Omental fat pad (tissue), 4 donors: ENCODE data around the gene MIEF1. TPM values are rescaled to one million over a fixed set of nuclear protein-coding genes. Genes with fewer than 3 reads are reported as not detected.

ENCODE experiments used
- ATAC-seq: fragments of 150-250 bp; one replicate; pipeline ENCODE4 v1.9.1; 2016; ENCODE audit warnings: mild to moderate bottlenecking, moderate library complexity; ENCODE audit not compliant: low FRiP score
- DNase-seq: peaks from one replicate; pipeline ENCODE4 v3.0.0-alpha.2; 2019; ENCODE audit warnings: low spot score
- total RNA-seq, 4 donors: library from RNA; depleted of rRNA; stranded (reverse); fragments of >200 nt; gene quantifications; one replicate each; pipeline ENCODE4 v1.1.0, GENCODE V29; 2016
- TF ChIP-seq, protein P1 (sequence below), 3 donors: fragments of 450-650 bp; IDR thresholded peaks; one replicate each; pipeline ENCODE4 v1.5.1; 2016 to 2017; ENCODE audit warnings: antibody characterized with exemption in 3 of 3, mild to moderate bottlenecking in 3 of 3, moderate library complexity in 2 of 3

MIEF1 gene
- total RNA-seq, 4 donors from 2014 or later = 23.6 to 46.0 (median 32.4) TPM

DNA sequence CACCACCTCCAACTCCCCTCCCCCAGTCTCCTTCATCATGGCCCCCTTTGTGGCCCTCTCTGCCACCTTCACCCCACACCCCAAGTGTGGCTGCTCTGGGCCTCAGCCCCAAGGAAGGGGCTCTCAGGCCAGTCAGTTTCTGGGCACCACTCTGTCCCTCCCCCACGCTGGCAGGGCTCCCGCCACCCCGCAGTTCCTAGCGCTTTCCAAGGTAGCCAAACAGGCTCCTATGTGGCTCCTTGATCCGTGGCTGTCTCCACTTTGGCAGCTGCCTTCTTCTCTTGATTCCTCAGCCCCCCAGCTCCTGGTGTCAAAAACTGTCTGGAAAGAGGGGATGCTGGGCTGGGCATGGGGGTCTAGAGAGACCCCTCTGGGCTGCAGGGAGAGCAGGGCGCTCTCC lies 58.0 kb downstream of the MIEF1 start:
- DNase-seq (no peak), ATAC-seq (no peak)
- TF ChIP-seq, protein P1, sequence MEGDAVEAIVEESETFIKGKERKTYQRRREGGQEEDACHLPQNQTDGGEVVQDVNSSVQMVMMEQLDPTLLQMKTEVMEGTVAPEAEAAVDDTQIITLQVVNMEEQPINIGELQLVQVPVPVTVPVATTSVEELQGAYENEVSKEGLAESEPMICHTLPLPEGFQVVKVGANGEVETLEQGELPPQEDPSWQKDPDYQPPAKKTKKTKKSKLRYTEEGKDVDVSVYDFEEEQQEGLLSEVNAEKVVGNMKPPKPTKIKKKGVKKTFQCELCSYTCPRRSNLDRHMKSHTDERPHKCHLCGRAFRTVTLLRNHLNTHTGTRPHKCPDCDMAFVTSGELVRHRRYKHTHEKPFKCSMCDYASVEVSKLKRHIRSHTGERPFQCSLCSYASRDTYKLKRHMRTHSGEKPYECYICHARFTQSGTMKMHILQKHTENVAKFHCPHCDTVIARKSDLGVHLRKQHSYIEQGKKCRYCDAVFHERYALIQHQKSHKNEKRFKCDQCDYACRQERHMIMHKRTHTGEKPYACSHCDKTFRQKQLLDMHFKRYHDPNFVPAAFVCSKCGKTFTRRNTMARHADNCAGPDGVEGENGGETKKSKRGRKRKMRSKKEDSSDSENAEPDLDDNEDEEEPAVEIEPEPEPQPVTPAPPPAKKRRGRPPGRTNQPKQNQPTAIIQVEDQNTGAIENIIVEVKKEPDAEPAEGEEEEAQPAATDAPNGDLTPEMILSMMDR (IDR thresholded peaks at IDR 0.05) = no peak

DNA sequence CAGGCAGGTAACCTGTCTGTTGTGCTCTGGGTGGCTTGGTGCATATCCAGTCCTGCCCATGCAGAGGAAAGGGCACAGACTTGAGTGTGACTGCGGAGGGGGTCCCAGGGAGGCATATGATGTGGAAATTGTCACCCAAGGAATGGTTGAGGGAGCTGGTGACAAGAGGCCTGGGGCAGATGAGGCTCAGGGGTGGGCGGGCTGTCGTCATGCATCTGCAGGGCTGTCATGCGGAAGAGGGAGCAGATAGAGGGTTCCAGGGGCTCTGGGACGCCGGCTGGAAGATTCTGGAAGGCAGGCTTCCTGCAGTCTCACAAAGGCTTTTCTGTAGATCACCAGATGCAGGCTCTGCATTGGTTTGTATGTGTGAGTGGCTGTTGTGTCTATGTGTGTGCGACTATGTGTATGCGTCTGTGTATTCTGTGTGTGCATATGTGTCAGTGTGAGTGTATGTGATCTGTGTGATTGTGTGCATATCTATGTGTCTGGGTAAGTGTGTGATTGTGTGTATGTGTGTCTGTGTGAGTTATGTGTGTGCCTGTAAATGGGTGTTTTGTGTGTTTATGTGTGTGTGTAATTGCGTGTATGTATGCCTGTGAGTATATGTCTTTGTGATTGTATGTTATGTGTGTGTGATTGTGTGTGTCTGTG lies 60.9 kb downstream of the MIEF1 start:
- TF ChIP-seq, protein P1 (IDR thresholded peaks at IDR 0.05) = no peak
- ATAC-seq = no peak

DNA sequence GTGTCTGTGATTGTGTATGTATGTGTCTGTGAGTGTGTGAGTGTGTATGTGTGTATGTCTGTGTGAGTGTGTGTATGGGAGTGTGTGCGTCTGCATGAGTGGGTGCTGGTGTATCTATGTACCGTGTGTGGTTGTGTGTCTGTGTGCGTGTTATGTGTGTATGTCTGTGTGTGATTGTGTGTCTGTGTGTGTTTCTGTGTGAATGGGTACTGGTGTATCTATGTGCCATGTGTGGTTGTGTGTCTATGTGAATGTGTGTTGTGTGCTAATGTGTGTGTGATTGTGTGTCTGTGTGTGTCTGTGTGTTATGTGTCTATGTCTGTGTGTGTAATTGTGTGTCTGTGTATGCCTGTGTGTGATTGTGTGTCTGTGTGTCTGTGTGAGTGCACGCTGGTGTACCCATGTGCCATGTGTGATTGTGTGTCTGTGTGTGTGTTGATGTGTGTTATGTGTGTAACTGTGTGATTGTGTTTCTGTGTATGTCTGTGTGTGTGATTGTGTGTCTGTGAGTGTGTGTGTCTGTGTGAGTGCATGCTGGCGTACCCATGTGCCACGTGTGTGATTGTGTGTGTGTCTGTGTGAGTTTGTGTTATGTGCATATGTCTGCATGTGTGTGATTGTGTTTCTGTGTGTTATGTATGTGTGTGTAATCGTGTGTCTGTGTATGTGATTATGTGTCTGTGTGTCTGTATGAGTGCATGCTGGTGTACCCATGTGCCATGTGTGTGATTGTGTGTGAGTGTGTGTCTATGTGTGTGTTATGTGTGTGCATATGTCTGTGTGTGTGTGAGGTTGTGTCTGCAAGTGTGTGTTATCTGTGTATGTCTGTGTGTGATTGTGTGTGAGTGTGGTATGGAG lies 61.7 kb downstream of the MIEF1 start:
- ATAC-seq (no peak), DNase-seq (no peak)
- TF ChIP-seq, protein P1 (IDR thresholded peaks at IDR 0.05) = no peak

More for the DNA sequence above, 60.9 kb downstream of the MIEF1 start:
- no peak for DNase-seq

DNA sequence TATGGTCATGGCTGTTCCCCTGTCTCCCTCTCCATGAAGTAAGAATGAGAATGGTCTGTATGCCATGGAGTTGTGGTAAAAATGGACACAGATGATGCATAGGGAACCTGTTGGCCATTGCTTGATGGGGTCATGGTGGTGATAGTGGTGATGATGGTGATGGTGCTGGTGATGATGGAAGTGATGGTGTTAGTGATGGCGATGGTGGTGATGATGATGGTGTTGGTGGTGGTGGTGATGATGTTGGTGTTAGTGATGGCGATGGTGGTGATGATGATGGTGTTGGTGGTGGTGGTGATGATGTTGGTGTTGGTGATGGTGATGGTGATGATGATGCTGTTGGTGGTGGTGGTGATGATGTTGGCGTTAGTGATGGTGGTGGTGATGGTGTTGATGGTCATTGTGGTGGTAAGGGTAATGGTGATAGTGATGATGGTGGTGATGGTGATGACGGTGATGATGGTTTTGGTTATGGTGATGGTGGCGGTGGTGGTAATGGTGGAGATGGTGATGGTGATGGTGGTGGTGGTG lies 63.4 kb downstream of the MIEF1 start:
- TF ChIP-seq, protein P1 (IDR thresholded peaks at IDR 0.05) = no peak
- no peak for ATAC-seq
- DNase-seq = no peak

DNA sequence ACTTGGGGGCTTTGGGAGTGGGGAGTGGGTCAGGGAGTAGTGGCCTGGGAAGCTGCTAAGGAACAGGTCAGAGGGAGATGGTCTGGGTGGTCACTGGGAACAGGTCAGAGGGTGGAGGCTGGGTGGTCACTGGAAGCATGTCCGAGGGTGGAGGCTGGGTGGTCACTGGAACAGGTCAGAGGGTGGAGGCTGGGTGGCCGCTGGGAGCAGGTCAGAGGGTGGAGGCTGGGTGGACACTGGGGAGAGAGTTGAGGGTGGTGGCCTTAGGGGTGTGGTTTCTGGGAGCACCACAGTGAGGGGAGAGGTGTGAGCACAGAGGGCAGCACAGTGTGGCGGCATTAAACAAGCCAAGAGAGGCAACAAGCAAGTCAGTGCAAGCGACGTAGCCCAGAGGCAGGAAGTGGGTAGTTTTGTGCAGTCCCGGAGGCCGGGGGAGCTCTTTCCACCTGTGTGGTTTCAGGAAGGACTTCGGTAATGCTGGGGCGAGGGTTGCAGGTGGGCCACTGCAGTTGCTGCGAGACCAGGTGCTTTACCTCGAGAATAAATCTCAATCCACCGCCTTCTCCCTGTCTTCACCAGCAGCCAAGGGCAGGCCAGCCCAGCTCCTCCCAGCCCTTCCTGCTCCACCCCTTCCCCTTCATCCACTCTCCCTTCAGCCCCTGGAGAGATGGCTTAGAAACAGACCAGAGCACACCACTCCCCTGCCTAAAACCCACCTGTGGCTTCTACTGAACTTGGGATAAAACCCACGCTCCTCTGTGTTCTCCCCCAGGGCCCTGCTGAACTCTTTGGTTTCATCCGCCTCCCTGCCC lies 65.3 kb downstream of the MIEF1 start:
- TF ChIP-seq, protein P1 (IDR thresholded peaks at IDR 0.05) = no peak
- DNase-seq (no peak), ATAC-seq (no peak)

Other genes starting within 250 kb of the MIEF1 start
- 1,000 to 10,000 TPM; 1,543 to 2,117 (median 1,973) TPM for gene RPL3, start 182.7 kb upstream of the MIEF1 start, total RNA-seq
- gene SYNGR1, start 152.3 kb upstream of the MIEF1 start, total RNA-seq = 10 to 100 TPM in 2 of 4 donors, 1 to 10 TPM in 2; 4.4 to 11.0 (median 9.9) TPM
- gene TAB1, start 102.5 kb upstream of the MIEF1 start, total RNA-seq = 10 to 100 TPM in 3 of 4 donors, 1 to 10 TPM in 1; 7.6 to 14.5 (median 11.1) TPM
- 10 to 100 TPM in 2 of 4 donors, 1 to 10 TPM in 2; 4.1 to 23.5 (median 9.9) TPM for gene MGAT3, start 45.3 kb upstream of the MIEF1 start, total RNA-seq
- gene ATF4, start 18.3 kb downstream of the MIEF1 start, total RNA-seq = 100 to 1,000 TPM; 258 to 714 (median 610) TPM
- gene RPS19BP1, start 30.5 kb downstream of the MIEF1 start, total RNA-seq = 100 to 1,000 TPM; 103 to 157 (median 133) TPM
- gene CACNA1I, start 68.5 kb downstream of the MIEF1 start, total RNA-seq = under 1 TPM; 0.09 to 0.38 (median 0.26) TPM